GM12874 (cell line): ENCODE results near the gene HAL.

ENCODE experiments used
- CTCF ChIP-seq: IDR thresholded peaks from 2 replicates; pipeline ENCODE4 v1.5.1; 2011; ENCODE audit warnings: low read depth, mild to moderate bottlenecking, control low read depth, low read length, moderate library complexity; ENCODE audit not compliant: insufficient read depth

HAL gene

GRCh38 chr12:95942524-95943329 lies 53.4 kb downstream of the HAL start, which contains the start of gene CCDC38:
CCDC38 (minus strand) TSS chr12:95942614; CDS start chr12:95936509, 6,105 bp downstream.
- TF ChIP-seq CTCF = no peak

DNA sequence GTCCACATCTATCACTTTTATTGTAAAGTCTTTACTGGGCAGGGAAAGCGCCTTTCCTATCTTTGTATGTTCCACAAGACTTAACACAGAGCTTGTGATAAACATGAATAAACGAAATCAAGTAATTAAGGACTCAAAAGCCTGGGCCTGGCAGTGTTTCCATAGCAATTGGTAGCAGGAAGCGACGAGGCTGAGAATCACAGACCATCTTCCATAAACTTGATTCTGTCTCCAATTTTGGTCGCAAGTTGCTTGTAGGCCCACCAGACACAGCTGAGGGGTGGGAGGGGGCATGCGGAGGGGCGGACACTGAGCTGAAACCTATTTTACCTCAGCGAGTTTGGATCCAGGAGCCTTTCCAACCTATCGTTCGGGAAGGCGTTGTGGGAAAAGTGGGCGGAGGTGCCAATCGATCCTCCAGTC lies 54.0 kb downstream of the HAL start:
- no peak for TF ChIP-seq CTCF

GRCh38 chr12:95940514-95940913 lies 55.6 kb downstream of the HAL start:
- TF ChIP-seq CTCF = no peak
